C4-2B (cell line): ENCODE results near the gene HMGCR.

Experiments used
- H3K27ac ChIP-seq: fragments of 450-650 bp; 2 replicates; pipeline ENCODE4 v1.5.1; 2017
- ZFX ChIP-seq: fragments of 450-650 bp; IDR thresholded peaks from 2 replicates; pipeline ENCODE4 v1.6.1; 2017
- TF ChIP-seq, protein P1 (sequence below): fragments of 450-650 bp; conservative IDR thresholded peaks from 2 replicates; pipeline ENCODE4 v1.5.1; 2017; ENCODE audit warnings: mild to moderate bottlenecking

HMGCR gene

DNA sequence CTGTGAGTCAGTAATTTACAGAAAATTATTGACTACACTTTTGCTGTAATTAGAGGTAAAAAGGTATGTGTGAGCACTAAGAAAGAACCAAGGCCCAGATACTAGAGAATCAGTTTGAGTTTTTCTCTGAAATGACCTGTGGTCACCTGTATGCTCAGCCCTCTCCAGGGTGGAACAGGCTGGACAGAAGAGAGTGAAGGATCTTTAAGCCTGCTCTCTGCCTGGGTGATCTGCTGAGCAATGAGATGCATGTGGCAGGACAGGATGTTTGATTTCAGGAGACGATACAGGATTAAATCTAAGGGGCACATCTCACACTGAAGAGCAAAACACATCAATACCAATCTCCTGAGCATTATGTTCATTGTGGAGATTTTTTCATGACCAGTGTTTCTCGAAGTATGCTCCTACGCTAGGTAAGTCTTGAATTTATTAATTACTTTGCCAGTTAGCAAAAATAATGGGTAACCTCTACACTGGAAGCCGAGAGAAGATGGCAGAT, 25.5 kb downstream of the HMGCR start:
- TF ChIP-seq ZFX, result no peak
- TF ChIP-seq, protein P1, sequence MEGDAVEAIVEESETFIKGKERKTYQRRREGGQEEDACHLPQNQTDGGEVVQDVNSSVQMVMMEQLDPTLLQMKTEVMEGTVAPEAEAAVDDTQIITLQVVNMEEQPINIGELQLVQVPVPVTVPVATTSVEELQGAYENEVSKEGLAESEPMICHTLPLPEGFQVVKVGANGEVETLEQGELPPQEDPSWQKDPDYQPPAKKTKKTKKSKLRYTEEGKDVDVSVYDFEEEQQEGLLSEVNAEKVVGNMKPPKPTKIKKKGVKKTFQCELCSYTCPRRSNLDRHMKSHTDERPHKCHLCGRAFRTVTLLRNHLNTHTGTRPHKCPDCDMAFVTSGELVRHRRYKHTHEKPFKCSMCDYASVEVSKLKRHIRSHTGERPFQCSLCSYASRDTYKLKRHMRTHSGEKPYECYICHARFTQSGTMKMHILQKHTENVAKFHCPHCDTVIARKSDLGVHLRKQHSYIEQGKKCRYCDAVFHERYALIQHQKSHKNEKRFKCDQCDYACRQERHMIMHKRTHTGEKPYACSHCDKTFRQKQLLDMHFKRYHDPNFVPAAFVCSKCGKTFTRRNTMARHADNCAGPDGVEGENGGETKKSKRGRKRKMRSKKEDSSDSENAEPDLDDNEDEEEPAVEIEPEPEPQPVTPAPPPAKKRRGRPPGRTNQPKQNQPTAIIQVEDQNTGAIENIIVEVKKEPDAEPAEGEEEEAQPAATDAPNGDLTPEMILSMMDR, result no peak
- no peak overlapping the region for H3K27ac ChIP-seq

DNA sequence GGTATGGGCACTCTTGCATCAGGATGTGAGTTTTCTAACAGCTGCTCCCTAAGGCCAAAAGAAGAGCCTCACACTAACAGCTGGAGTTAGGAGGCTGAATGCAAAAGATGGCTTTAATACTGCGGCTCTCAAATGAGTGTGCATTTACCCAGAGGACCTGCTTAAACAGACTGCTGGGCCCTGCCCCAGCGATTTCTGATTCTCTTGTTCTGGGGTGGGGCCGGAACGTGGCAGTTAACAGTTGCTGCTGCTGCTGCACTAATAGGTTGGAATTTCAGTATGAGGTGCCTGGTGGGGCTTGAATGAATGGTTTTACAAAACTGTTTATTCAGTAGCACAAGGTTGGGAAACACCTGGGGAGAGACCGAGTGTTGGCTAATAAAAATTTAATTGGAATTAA, 26.1 kb downstream of the HMGCR start:
- no peak for TF ChIP-seq ZFX
- TF ChIP-seq, protein P1, result no peak
- no peak overlapping the region for H3K27ac ChIP-seq

DNA sequence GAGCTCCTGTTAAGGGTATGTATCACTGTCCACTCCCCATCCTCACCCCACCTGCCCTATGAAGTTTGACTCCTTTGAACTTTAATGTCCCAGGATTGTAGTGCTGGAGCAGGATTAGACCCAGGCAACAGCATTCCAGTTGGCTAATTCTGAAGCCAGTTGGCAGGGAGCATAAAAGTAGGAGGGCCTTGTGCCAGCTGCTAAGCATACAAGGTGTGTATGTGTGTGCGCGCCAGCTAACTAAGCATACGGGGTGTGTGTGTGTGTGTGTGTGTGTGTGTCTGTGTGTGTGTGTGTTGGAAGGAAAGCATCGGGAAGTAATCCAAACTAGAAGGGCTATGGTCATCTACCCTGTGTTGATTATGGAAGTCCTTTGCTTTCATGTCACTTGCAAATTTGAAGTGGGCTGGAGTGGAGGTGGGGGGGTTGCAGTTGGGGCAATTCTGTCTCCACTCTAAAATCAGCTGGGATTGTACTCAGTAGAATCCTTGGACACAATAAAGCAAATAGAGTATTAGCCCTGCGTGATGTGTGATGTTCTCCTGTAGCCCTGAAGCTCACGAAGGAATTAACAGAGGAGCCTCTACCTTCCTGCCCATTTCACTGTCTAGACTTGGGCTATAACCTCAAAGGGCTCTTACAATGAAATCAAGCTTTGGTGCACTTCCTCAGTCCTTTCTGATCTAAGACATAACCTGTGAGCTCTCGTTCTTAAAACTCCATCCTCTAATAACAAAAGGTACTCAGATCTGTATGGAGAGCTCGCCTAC, 26.9 kb downstream of the HMGCR start:
- H3K27ac ChIP-seq, result no peak overlapping the region
- no peak for TF ChIP-seq ZFX
- TF ChIP-seq, protein P1, result no peak

DNA sequence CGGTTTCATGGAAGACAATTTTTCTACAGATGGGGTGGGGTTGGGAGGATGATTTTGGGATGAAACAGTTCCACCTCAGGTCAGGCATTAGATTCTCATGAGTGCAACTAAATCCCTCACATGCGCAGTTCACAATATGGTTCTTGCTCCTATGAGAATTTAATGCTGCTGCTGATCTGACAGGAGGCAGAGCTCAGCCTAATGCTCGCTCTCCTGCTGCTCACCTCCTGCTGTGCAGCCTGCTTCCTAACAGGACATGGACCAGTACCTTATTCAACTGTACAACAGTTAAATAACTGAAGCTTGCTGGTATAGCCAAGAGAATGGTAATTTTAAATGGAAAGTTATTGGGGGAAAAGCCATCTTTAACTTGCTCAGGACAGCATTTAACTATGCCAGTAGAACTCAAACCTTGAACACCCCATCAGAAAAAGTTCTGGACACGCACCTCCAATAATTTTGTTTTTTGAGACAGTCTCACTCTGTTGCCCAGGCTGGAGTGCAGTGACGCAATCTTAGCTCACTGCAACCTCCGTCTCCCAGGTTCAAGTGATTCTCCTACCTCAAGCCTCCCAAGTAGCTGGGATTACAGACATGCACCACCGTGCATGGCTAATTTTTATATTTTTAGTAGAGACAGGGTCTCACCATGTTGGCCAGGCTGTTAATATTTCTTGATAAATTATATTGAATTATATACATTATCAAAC, 27.7 kb downstream of the HMGCR start:
- H3K27ac ChIP-seq, result no peak overlapping the region
- TF ChIP-seq, protein P1, result no peak
- TF ChIP-seq ZFX, result no peak

DNA sequence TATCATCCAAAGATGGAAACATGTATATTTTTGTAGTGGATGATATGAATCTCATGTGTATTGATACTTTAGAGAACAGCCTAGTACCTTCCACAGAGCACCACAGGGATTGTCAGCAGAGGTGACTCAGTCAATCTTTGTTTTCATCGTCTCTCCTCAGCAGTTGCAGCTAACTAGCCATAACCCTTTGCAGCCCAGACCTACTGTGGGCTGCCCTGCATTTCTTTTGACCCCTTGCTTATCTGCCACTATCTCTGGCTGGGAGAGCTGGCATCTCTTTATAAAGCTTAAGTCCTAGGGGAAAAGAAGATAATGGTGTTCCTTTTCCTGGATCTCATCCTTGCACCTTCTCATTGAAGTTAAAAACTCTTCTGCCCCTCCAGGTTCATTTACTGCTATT, 28.7 kb downstream of the HMGCR start:
- TF ChIP-seq ZFX, result no peak
- TF ChIP-seq, protein P1, result no peak
- no peak overlapping the region for H3K27ac ChIP-seq

DNA sequence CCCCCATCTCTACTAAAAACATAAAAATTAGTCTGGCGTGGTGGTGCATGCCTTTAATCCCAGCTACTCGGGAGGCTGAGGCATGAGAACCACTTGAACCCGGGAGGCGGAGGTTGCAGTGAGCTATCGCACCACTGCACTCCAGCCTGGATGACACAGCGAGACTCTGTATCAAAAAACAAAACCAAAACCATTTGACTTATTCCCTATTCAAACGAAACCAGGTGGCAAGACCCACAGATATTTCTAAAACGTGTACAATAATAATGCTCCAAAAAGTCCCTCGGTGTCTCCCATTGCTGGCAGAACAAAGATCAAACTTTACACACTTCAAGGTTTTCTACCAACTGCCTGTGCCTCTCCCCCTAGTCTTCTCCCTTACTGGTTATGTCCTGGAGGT, 29.8 kb downstream of the HMGCR start:
- no peak overlapping the region for H3K27ac ChIP-seq
- TF ChIP-seq, protein P1, result no peak
- TF ChIP-seq ZFX, result no peak

DNA sequence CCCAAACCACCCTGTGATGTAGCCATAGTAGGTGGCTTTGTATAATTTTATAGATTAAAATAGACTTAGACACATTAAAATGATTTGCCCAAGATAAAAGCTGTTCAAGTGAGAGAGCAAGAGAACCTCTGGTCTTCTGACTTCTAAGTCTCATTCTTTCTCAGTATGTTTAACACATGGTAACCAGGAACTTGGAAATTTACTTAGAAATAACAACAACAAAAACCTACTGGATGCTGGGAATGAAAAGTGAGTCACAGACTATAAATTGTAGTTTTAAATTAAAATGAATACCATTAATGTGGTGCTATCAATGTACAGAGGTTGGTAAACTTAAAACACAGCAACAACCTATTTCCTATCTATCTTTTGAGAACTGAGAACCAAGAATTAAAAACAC, 30.4 kb downstream of the HMGCR start:
- no peak overlapping the region for H3K27ac ChIP-seq
- TF ChIP-seq, protein P1, result no peak
